GM21619 (cell line): Measurements from ENCODE around the gene RALGAPA1.
"Not testable (repeated sequence)": the region's sequence is repeated elsewhere in the genome, so short reads cannot be mapped to it uniquely, and the experiment has no call there.

Experiments used
- ATAC-seq: cut with Tn5 transposase; IDR thresholded peaks from one replicate; pipeline ENCODE4 v1.9.1; 2021; ENCODE audit not compliant: unreplicated experiment

The RALGAPA1 gene

GRCh38 chr14:35632271-35632670, 176.8 kb downstream of the RALGAPA1 start:
- no peak for ATAC-seq

GRCh38 chr14:35631071-35631805, 177.9 kb downstream of the RALGAPA1 start:
- ATAC-seq = no peak

- no peak for ATAC-seq
These were observed 180.1 kb downstream of the RALGAPA1 start for GRCh38 chr14:35628989-35629388.

GRCh38 chr14:35626947-35627346, 182.1 kb downstream of the RALGAPA1 start:
- ATAC-seq = not testable (repeated sequence)

- not testable (repeated sequence) for ATAC-seq
These were observed 187.1 kb downstream of the RALGAPA1 start for GRCh38 chr14:35621996-35622395.

GRCh38 chr14:35619998-35620397, 189.1 kb downstream of the RALGAPA1 start:
- not testable (repeated sequence) for ATAC-seq

- ATAC-seq = not testable (repeated sequence)
These were observed 189.6 kb downstream of the RALGAPA1 start for GRCh38 chr14:35619461-35619860.

GRCh38 chr14:35617500-35617899, 191.6 kb downstream of the RALGAPA1 start:
- no peak for ATAC-seq

GRCh38 chr14:35607380-35607779, 201.7 kb downstream of the RALGAPA1 start:
- ATAC-seq = no peak

- ATAC-seq = no peak
These were observed 208.8 kb downstream of the RALGAPA1 start for GRCh38 chr14:35600253-35600652.

- no peak for ATAC-seq
These were observed 214.5 kb downstream of the RALGAPA1 start for GRCh38 chr14:35594616-35595015.

- ATAC-seq = not testable (repeated sequence)
These were observed 221.7 kb downstream of the RALGAPA1 start for GRCh38 chr14:35587373-35587772.

GRCh38 chr14:35578639-35579038, 230.5 kb downstream of the RALGAPA1 start:
- no peak for ATAC-seq

GRCh38 chr14:35578135-35578534, 231.0 kb downstream of the RALGAPA1 start:
- no peak for ATAC-seq

- no peak for ATAC-seq
These were observed 232.2 kb downstream of the RALGAPA1 start for GRCh38 chr14:35576856-35577255.

- ATAC-seq = no peak
These were observed 232.8 kb downstream of the RALGAPA1 start for GRCh38 chr14:35576260-35576659.

GRCh38 chr14:35573911-35574310, 235.2 kb downstream of the RALGAPA1 start:
- no peak for ATAC-seq

GRCh38 chr14:35571598-35571997, 237.5 kb downstream of the RALGAPA1 start:
- no peak for ATAC-seq

GRCh38 chr14:35565871-35566464, 243.1 kb downstream of the RALGAPA1 start:
- no peak for ATAC-seq

- ATAC-seq = no peak
These were observed 250.4 kb downstream of the RALGAPA1 start for GRCh38 chr14:35558680-35559079.

- no peak for ATAC-seq
These were observed 251.8 kb downstream of the RALGAPA1 start for GRCh38 chr14:35557221-35557747.

GRCh38 chr14:35556548-35556947, 252.5 kb downstream of the RALGAPA1 start:
- ATAC-seq = no peak
